PFSK-1 (cell line): ENCODE measurements around the gene LDLRAD4.

Experiments used
- FOXP2 ChIP-seq: optimal IDR thresholded peaks from 2 replicates; pipeline ENCODE3; 2011; ENCODE audit warnings: borderline replicate concordance, control low read depth, inconsistent platforms; ENCODE audit not compliant: insufficient read depth; ENCODE audit errors: extremely low read length, extremely low read depth
- POLR2AphosphoS5 ChIP-seq: IDR thresholded peaks from 2 replicates; pipeline ENCODE4 v1.6.1; 2012; ENCODE audit warnings: low read depth, mild to moderate bottlenecking, control low read depth, low read length, moderate library complexity
- SIN3A ChIP-seq: IDR thresholded peaks from 2 replicates; pipeline ENCODE4 v1.6.1; 2012; ENCODE audit warnings: mild to moderate bottlenecking, low read length, moderate library complexity, borderline replicate concordance; ENCODE audit not compliant: insufficient read depth
- TAF1 ChIP-seq: IDR thresholded peaks from 2 replicates; pipeline ENCODE4 v1.6.1; 2012; ENCODE audit warnings: low read length, control low read depth, borderline replicate concordance; ENCODE audit not compliant: insufficient read depth
- TF ChIP-seq, protein P1 (sequence below), 2 experiments: IDR thresholded peaks; 2 replicates each; pipeline versions ENCODE4 v1.6.1 to v1.8.0; 2011 to 2012; ENCODE audit warnings: low read depth in 2 of 2, low read length in 2 of 2, control low read depth in 1 of 2, inconsistent platforms in 1 of 2, mild to moderate bottlenecking in 1 of 2, moderate library complexity in 1 of 2; ENCODE audit not compliant: insufficient read depth in 1 of 2

Gene LDLRAD4

DNA sequence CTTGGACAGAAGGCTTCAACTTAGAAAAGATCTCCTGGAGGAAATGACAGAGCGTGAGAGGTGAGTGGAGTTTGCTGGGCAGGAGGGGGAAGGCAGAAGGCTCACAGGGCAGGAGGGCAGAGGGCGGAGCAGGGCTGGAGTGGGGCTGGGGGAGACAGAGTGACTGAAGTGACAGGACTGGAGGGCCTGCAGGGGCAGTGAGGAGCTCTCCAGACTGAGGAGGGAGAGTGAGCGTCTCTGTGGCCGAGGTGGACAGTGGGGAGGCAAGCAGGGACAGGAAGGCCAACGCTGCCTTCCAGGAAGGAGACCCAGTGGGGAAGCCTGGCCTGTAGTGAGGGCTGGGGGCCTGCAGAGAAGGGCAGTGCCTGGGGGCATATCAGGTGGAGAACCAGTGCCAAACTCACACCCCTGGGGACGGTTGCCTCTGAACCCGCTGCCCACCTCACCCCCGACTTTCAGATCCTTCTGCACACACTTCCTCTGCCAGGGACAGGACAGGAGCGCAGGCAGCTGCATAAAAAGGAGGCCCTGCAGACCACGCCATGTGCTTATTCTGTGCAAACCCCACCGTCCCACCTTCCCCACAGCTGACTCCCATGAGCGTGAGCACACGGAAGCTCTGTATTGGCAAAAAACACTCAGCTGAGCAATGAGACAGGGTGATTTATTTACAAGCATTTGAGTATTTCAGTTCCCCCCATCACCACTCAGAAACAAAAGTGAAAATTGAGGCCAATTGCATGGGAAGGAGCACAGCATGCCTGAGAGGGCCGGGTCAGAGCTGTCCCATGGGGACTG is 263.5 kb downstream of the LDLRAD4 start:
- TF ChIP-seq, protein P1, sequence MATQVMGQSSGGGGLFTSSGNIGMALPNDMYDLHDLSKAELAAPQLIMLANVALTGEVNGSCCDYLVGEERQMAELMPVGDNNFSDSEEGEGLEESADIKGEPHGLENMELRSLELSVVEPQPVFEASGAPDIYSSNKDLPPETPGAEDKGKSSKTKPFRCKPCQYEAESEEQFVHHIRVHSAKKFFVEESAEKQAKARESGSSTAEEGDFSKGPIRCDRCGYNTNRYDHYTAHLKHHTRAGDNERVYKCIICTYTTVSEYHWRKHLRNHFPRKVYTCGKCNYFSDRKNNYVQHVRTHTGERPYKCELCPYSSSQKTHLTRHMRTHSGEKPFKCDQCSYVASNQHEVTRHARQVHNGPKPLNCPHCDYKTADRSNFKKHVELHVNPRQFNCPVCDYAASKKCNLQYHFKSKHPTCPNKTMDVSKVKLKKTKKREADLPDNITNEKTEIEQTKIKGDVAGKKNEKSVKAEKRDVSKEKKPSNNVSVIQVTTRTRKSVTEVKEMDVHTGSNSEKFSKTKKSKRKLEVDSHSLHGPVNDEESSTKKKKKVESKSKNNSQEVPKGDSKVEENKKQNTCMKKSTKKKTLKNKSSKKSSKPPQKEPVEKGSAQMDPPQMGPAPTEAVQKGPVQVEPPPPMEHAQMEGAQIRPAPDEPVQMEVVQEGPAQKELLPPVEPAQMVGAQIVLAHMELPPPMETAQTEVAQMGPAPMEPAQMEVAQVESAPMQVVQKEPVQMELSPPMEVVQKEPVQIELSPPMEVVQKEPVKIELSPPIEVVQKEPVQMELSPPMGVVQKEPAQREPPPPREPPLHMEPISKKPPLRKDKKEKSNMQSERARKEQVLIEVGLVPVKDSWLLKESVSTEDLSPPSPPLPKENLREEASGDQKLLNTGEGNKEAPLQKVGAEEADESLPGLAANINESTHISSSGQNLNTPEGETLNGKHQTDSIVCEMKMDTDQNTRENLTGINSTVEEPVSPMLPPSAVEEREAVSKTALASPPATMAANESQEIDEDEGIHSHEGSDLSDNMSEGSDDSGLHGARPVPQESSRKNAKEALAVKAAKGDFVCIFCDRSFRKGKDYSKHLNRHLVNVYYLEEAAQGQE (IDR thresholded peaks at IDR 0.05; ENCODE audit: insufficient read depth in 1 of 2, low read depth in 2 of 2, low read length in 2 of 2): no peak
- TF ChIP-seq SIN3A: no peak
- TF ChIP-seq FOXP2: no peak
- no peak for TF ChIP-seq POLR2AphosphoS5
- no peak for TF ChIP-seq TAF1

DNA sequence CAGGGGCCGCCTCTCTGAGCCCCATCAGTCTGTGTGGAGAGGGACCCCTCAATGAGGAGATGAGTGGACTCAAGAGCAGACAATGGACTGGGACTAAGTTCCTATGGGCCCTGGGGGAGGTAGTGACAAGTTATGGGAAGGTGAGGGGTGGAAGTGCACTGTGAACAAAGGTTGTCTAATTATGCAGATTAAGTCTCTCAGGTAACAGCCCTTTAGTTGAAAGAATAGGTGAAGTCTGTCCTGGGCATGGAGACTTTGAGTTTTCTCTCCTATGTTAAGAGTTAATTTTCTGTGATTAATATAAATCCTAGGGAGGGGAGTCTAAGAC is 264.0 kb downstream of the LDLRAD4 start:
- TF ChIP-seq SIN3A: no peak
- TF ChIP-seq POLR2AphosphoS5: no peak
- no peak for TF ChIP-seq FOXP2
- TF ChIP-seq, protein P1 (IDR thresholded peaks at IDR 0.05; ENCODE audit: insufficient read depth in 1 of 2, low read depth in 2 of 2, low read length in 2 of 2): no peak
- no peak for TF ChIP-seq TAF1

DNA sequence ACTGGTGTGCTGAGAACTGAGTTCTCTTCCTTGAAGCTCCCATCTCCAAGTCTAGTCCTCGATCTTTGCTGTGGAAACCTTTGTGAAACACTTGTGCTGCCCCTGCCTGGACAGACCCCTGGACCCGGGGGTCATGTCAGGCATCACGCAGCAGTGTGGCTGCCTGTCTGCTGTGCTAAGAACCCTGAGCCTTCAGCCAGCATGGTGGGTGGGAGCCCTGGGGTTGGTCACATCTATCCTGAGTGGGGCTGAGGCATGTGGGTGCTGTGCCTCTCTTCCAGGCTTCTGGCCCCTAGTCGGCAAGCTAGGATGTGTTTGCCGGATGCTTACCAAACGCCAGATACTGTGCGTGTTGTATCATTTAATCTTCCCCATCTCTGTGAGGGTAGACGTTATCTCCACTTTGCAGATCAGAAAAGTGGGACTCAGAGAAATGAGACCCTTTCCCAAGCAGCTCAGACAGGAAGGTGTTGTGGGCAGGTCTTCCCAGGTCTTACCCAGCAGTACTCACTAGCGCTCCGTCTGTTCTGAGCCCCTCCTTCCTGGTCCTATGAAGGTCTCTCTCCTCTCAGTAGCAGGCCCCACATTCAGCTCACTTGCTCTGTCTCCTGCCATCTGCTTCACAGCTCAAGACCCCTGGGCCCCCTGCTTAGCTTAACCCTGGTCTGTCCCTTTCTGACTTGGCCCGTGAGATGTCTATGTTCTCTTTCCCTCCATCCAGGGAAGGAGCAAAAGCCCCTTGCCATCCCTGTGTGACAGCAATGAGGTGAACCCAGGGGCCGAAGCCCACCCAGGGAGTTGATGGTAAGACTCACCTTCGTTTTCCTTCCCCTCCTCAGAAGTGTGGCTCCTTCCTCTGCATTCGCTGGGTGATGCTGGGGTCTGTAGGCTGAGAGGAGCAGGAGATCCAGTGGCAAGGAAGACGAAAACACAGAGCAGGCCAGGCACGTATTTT is 265.0 kb downstream of the LDLRAD4 start:
- no peak for TF ChIP-seq POLR2AphosphoS5
- no peak for TF ChIP-seq FOXP2
- no peak for TF ChIP-seq SIN3A
- no peak for TF ChIP-seq TAF1
- TF ChIP-seq, protein P1 (IDR thresholded peaks at IDR 0.05; ENCODE audit: insufficient read depth in 1 of 2, low read depth in 2 of 2, low read length in 2 of 2): no peak

DNA sequence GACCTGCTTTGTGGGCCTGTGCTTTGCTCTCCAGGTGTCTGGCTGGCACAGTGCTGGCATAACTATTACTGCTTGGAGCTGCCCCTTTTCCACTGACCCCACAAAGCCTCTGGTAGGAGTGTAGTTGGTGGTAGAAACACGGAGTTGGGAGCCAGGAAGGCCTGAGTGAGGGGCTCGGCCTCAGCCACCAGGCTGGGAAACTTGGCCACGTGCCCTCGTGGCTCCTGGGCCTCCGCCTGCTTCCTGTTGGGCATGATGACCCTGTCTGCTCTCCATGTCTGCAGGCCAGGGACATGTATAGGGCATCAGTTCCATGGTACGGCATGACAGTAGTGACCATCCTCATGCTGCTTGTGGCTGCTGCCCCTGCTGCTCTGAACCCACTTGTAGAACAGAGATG is 266.6 kb downstream of the LDLRAD4 start:
- TF ChIP-seq TAF1 (no peak), SIN3A (no peak), POLR2AphosphoS5 (no peak), FOXP2 (no peak)
- TF ChIP-seq, protein P1 (IDR thresholded peaks at IDR 0.05; ENCODE audit: insufficient read depth in 1 of 2, low read depth in 2 of 2, low read length in 2 of 2): no peak
